Fibroblast of skin of abdomen (primary cell): Measurements from ENCODE around the gene PRSS27.
"Not testable (repeated sequence)": the region's sequence is repeated elsewhere in the genome, so short reads cannot be mapped to it uniquely, and the experiment has no call there.

Experiments
- DNase-seq: peaks from one replicate; pipeline ENCODE4 v3.0.0-alpha.2; 2013

PRSS27 gene

GRCh38 chr16:2708290-2708639 lies 11.8 kb downstream of the PRSS27 start:
- DNase-seq: no peak

GRCh38 chr16:2707368-2708289 lies 12.4 kb downstream of the PRSS27 start:
- no peak for DNase-seq

GRCh38 chr16:2706611-2707311 lies 13.3 kb downstream of the PRSS27 start:
- DNase-seq: no peak

- no peak for DNase-seq
Measured at GRCh38 chr16:2706085-2706484, 13.9 kb downstream of the PRSS27 start.

GRCh38 chr16:2705351-2705750 lies 14.7 kb downstream of the PRSS27 start:
- DNase-seq: no peak

GRCh38 chr16:2704983-2705275 lies 15.1 kb downstream of the PRSS27 start:
- no peak for DNase-seq

GRCh38 chr16:2704166-2704982 lies 15.7 kb downstream of the PRSS27 start:
- DNase-seq: no peak

- no peak for DNase-seq
Measured at GRCh38 chr16:2702871-2703745, 16.9 kb downstream of the PRSS27 start.

- DNase-seq: no peak
Measured at GRCh38 chr16:2702438-2702825, 17.6 kb downstream of the PRSS27 start.

GRCh38 chr16:2701713-2702437 lies 18.1 kb downstream of the PRSS27 start:
- DNase-seq: no peak

- DNase-seq: no peak
Measured at GRCh38 chr16:2701272-2701671, 18.8 kb downstream of the PRSS27 start.

- DNase-seq: no peak
Measured at GRCh38 chr16:2700786-2701185, 19.2 kb downstream of the PRSS27 start.

GRCh38 chr16:2699791-2700600 lies 20.0 kb downstream of the PRSS27 start:
- no peak for DNase-seq

GRCh38 chr16:2698965-2699750 lies 20.9 kb downstream of the PRSS27 start:
- no peak for DNase-seq

- no peak for DNase-seq
Measured at GRCh38 chr16:2698103-2698870, 21.7 kb downstream of the PRSS27 start.

- DNase-seq: no peak
Measured at GRCh38 chr16:2697401-2697948, 22.5 kb downstream of the PRSS27 start.

GRCh38 chr16:2696601-2697250 lies 23.3 kb downstream of the PRSS27 start:
- DNase-seq: not testable (repeated sequence)
